Loucy (cell line): ENCODE results near the gene INPP5D.

Experiments
- H2AFZ ChIP-seq: fragments of 200-600 bp; sonication (generic); 2 replicates; pipeline ENCODE4 v1.6.0; 2016; ENCODE audit warnings: antibody characterized with exemption, mild to moderate bottlenecking, low read length, moderate library complexity
- H3F3A ChIP-seq: fragments of 200-600 bp; 2 replicates; pipeline ENCODE4 v1.6.0; 2016; ENCODE audit warnings: antibody characterized with exemption, low read depth, mild to moderate bottlenecking
- H3K27me3 ChIP-seq: fragments of 200-600 bp; sonication (generic); 2 replicates; pipeline ENCODE4 v1.6.1; 2014; ENCODE audit warnings: low read length, mild to moderate bottlenecking; ENCODE audit not compliant: insufficient read depth, poor library complexity, severe bottlenecking
- H3K36me3 ChIP-seq: fragments of 200-600 bp; sonication (generic); 2 replicates; pipeline ENCODE4 v1.6.1; 2016; ENCODE audit warnings: low read length; ENCODE audit not compliant: insufficient read depth
- H3K4me1 ChIP-seq: fragments of 200-600 bp; sonication (generic); 2 replicates; pipeline ENCODE4 v1.5.1; 2014; ENCODE audit warnings: low read length, mild to moderate bottlenecking; ENCODE audit not compliant: insufficient read depth, poor library complexity, severe bottlenecking
- H3K4me2 ChIP-seq: fragments of 200-600 bp; sonication (generic); 2 replicates; pipeline ENCODE4 v1.6.0; 2014; ENCODE audit warnings: antibody characterized with exemption, low read length, low read depth, mild to moderate bottlenecking; ENCODE audit not compliant: poor library complexity, severe bottlenecking
- H3K4me3 ChIP-seq: fragments of 200-600 bp; sonication (generic); 2 replicates; pipeline ENCODE4 v1.5.1; 2014; ENCODE audit warnings: low read length, mild to moderate bottlenecking, mixed read lengths; ENCODE audit not compliant: poor library complexity, severe bottlenecking
- H3K79me2 ChIP-seq: fragments of 200-600 bp; sonication (generic); 2 replicates; pipeline ENCODE4 v1.6.1; 2014; ENCODE audit warnings: low read length; ENCODE audit not compliant: insufficient read depth
- H3K9ac ChIP-seq: fragments of 200-600 bp; sonication (generic); 2 replicates; pipeline ENCODE4 v1.6.0; 2014; ENCODE audit warnings: mild to moderate bottlenecking, low read depth, low read length, moderate library complexity; ENCODE audit not compliant: poor library complexity, severe bottlenecking
- H3K9me2 ChIP-seq: fragments of 200-600 bp; sonication (generic); replicated peaks from 2 replicates; pipeline ENCODE4 v1.6.1; 2016; ENCODE audit warnings: low read depth, low read length, mixed read lengths
- H3K9me3 ChIP-seq: fragments of 200-600 bp; sonication (generic); 2 replicates; pipeline ENCODE4 v1.6.1; 2014; ENCODE audit warnings: mild to moderate bottlenecking, antibody characterized with exemption, low read length, low read depth; ENCODE audit not compliant: insufficient read depth
- H4K20me1 ChIP-seq: fragments of 200-600 bp; sonication (generic); 2 replicates; pipeline ENCODE4 v1.6.0; 2014; ENCODE audit warnings: antibody characterized with exemption, low read length, mild to moderate bottlenecking; ENCODE audit not compliant: insufficient read depth, poor library complexity, severe bottlenecking
- CTCF ChIP-seq: fragments of 200-600 bp; sonication (generic); conservative IDR thresholded peaks from 2 replicates; pipeline ENCODE4 v1.5.1; 2014; ENCODE audit warnings: mild to moderate bottlenecking, antibody characterized with exemption, low read length
- EZH2phosphoT487 ChIP-seq: fragments of 200-600 bp; IDR thresholded peaks from 2 replicates; pipeline ENCODE4 v1.6.1; 2018; ENCODE audit warnings: antibody characterized with exemption, mild to moderate bottlenecking, moderate library complexity, borderline replicate concordance

The INPP5D gene

GRCh38 chr2:233108611-233109490 is 48.7 kb downstream of the INPP5D start:
- Histone ChIP-seq H4K20me1 (peaks cover 55% of the 10 kb centered on the region), H3K9ac (no peak overlapping the region), H3K79me2 (peaks cover 94% of the 10 kb centered on the region), H3F3A (no peaks in the 10 kb centered on the region), H3K4me1 (no peaks in the 10 kb centered on the region), H3K36me3 (peaks cover 12% of the 10 kb centered on the region; the same call in 1 of the 2 replicates), H3K9me2 (no peaks in the 10 kb centered on the region), H3K9me3 (no peaks in the 10 kb centered on the region), H3K4me3 (no peak overlapping the region), H3K4me2 (no peak overlapping the region), H3K27me3 (no peaks in the 10 kb centered on the region), H2AFZ (no peak overlapping the region)
- TF ChIP-seq CTCF (no peak), EZH2phosphoT487 (no peak)

GRCh38 chr2:233111427-233111826 is 51.3 kb downstream of the INPP5D start:
- H3K36me3 ChIP-seq = peaks cover 13% of the 10 kb centered on the region; the same call in 1 of the 2 replicates
- H3K4me3 ChIP-seq = no peak overlapping the region
- peaks cover 92% of the 10 kb centered on the region for H3K79me2 ChIP-seq
- peaks cover 45% of the 10 kb centered on the region for H4K20me1 ChIP-seq
- no peak overlapping the region for H2AFZ ChIP-seq
- no peaks in the 10 kb centered on the region for H3K9me3 ChIP-seq
- H3K9me2 ChIP-seq = no peaks in the 10 kb centered on the region
- no peak for TF ChIP-seq EZH2phosphoT487
- TF ChIP-seq CTCF = no peak
- no peaks in the 10 kb centered on the region for H3K4me1 ChIP-seq
- no peak overlapping the region for H3K9ac ChIP-seq
- no peaks in the 10 kb centered on the region for H3K27me3 ChIP-seq
- H3K4me2 ChIP-seq = no peak overlapping the region
- no peaks in the 10 kb centered on the region for H3F3A ChIP-seq

GRCh38 chr2:233112329-233112728 is 52.2 kb downstream of the INPP5D start:
- H3K4me1 ChIP-seq = peaks cover 7% of the 10 kb centered on the region
- peaks cover 14% of the 10 kb centered on the region; the same call in 1 of the 2 replicates for H3K36me3 ChIP-seq
- H3K9ac ChIP-seq = no peak overlapping the region
- H3K79me2 ChIP-seq = peaks cover 92% of the 10 kb centered on the region
- H4K20me1 ChIP-seq = peaks cover 43% of the 10 kb centered on the region
- H3K9me3 ChIP-seq = no peaks in the 10 kb centered on the region
- H3K9me2 ChIP-seq = no peaks in the 10 kb centered on the region
- H3K4me3 ChIP-seq = no peak overlapping the region
- TF ChIP-seq CTCF = no peak
- TF ChIP-seq EZH2phosphoT487 = no peak
- H2AFZ ChIP-seq = no peak overlapping the region
- no peaks in the 10 kb centered on the region for H3F3A ChIP-seq
- no peaks in the 10 kb centered on the region for H3K27me3 ChIP-seq
- H3K4me2 ChIP-seq = no peak overlapping the region
